ENCODE measurements around the gene PEMT.
A peak's percentile ranks its signal among the peaks of the same experiment; 100 is the strongest.

The PEMT gene

DNA sequence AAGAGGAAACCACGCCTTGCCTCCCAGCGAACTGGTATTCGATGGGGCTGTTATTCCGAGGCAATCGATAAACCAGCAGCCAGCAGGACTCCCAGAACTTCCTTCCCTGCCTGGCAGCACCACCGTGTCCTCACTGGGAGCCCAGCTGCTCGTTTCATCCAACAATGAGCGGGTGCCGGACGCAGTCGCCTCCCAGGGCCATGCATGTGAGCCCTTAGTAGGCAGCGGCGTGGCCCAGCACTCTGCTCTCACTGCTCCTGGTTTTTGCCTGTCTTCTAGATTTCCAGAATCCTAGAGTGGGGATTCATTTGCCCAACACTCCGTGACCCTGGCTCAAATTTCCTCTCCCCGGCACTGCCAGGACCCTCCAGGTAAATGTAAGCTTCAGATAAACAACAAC is 66.2 kb downstream of the PEMT start:
- Mint-ChIP-seq H3K4me1 (ENCODE audit: low read depth in 2 of 2) (no peaks in the 10 kb centered on the region), H3K4me3 (no peak overlapping the region), H3K27me3 (no peaks in the 10 kb centered on the region), H3K36me3 (ENCODE audit: insufficient read depth) (no peaks in the 10 kb centered on the region), H3K27ac (no peak overlapping the region), H3K9me3 (no peaks in the 10 kb centered on the region)
- ATAC-seq (replicated peaks) (no peak), DNase-seq (no peak)

DNA sequence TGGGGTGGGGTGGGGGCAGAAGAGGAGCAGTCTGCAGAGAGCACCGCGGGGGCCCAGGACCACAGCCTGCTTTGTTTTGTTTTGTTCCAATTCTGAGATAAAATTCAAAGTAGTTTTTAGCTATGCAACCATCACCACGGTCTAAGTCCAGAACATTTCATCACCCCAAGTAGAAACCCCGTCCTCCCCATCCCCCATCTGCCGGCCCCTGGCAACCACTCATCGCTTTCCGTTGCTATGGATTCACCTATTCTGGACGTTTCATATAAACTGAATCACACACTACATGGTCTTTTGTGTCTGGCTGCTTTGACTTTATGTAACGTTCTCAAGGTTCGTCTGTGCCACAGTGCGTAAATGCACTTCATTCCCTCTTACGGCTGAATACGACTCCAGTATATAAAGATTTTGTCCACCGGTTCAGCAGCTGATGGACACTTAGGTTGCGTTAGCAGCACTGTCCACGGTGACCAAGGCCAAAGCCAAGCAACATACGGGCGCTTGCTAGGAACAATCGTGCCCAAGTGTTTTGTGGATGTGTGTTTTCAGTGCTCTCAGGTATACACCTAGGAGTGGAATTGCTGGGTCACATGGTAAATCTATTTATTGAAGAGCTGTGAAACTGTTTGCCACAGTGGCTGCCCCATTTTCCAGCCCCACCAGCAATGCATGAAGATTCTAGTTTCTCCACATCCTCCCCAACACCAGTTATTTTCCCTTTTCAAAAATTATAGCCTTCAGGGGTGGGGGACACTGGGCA is 67.6 kb downstream of the PEMT start:
- no peak overlapping the region for H3K4me3 Mint-ChIP-seq
- H3K27me3 Mint-ChIP-seq, result no peaks in the 10 kb centered on the region
- no peaks in the 10 kb centered on the region for H3K4me1 Mint-ChIP-seq (ENCODE audit: low read depth in 2 of 2)
- no peaks in the 10 kb centered on the region for H3K9me3 Mint-ChIP-seq
- ATAC-seq (replicated peaks), result no peak
- no peaks in the 10 kb centered on the region for H3K36me3 Mint-ChIP-seq (ENCODE audit: insufficient read depth)
- no peak overlapping the region for H3K27ac Mint-ChIP-seq
- DNase-seq, result no peak

DNA sequence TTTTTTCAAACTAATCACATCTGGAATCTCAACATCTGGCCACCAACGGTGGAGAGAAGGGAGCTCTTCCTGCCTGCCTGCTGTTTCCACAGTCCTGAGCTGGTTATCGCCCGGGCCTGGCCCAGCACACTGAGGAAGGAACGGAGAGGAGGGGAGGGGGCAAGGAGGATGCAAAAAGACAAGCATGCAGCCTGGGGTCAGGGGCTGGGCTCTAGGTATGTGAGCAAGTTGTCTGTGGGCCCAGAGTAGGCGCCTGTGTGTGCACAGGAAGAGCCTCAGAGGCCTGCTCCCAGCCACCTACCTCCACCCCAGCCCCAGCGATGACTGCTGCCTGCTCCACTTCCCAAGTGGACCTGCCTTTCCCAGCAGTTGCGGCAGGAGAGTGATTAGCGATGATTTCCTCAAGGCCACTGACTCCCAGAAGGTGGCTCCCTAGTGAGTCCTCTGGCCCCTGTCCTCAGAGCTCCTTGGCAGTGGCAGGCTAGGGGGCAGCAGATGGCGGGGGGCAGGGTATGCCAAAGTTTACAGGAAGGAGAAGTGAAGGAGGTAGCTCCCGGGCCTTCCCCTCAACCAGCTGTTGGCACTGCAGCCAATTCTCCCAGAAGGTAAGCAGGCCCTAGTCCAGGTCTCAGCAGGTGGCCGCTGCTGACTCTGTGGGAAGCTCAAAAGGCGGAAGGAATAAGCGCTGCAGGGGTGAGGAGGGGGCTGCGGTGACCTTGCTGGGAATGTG is 68.3 kb downstream of the PEMT start:
- H3K27me3 Mint-ChIP-seq, result no peaks in the 10 kb centered on the region
- no peaks in the 10 kb centered on the region for H3K36me3 Mint-ChIP-seq (ENCODE audit: insufficient read depth)

GRCh38 chr17:17520599-17521232 is 70.8 kb downstream of the PEMT start:
- no peak for DNase-seq
- no peak for ATAC-seq (replicated peaks)
- peaks cover 0 to 2% of the 10 kb centered on the region in 2 donors for H3K4me1 Mint-ChIP-seq (ENCODE audit: low read depth in 2 of 2)
- no peak overlapping the region for H3K4me3 Mint-ChIP-seq
- no peaks in the 10 kb centered on the region for H3K9me3 Mint-ChIP-seq
- no peaks in the 10 kb centered on the region for H3K36me3 Mint-ChIP-seq (ENCODE audit: insufficient read depth)
- no peak overlapping the region for H3K27ac Mint-ChIP-seq
- H3K27me3 Mint-ChIP-seq, result no peaks in the 10 kb centered on the region

More for the DNA sequence above, 68.3 kb downstream of the PEMT start:
- Mint-ChIP-seq H3K4me1 (ENCODE audit: low read depth in 2 of 2) (no peaks in the 10 kb centered on the region), H3K4me3 (no peak overlapping the region), H3K9me3 (no peaks in the 10 kb centered on the region), H3K27ac (no peak overlapping the region)
- DNase-seq (no peak), ATAC-seq (replicated peaks) (no peak)

DNA sequence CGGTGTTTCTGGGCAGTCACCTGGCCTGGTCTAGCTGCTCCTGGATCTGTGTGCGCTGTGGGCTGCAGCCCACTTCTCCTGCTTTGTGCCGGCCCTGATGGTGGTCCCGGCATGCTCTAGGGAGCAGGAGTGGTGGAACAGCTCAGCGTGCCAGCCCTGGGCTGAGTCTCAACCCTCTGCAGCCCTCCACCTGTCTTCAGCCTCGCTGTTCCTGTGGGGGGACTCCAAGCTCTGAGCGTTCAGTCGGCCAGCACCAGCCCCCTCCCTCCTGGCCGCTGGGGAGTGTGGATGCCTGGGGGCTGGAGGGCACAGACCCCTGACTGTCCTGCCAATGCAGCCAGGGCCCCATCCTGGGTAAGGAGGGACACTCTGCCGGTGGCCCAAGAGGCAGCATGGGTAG is 71.6 kb downstream of the PEMT start:
- H3K36me3 Mint-ChIP-seq (ENCODE audit: insufficient read depth), result no peaks in the 10 kb centered on the region
- no peaks in the 10 kb centered on the region for H3K9me3 Mint-ChIP-seq
- no peaks in the 10 kb centered on the region for H3K27me3 Mint-ChIP-seq
- no peak overlapping the region for H3K27ac Mint-ChIP-seq
- DNase-seq (no peak), ATAC-seq (replicated peaks) (no peak)
- no peak overlapping the region for H3K4me3 Mint-ChIP-seq
- peaks cover 0 to 2% of the 10 kb centered on the region in 2 donors for H3K4me1 Mint-ChIP-seq (ENCODE audit: low read depth in 2 of 2)

GRCh38 chr17:17518951-17519350 is 72.6 kb downstream of the PEMT start:
- Mint-ChIP-seq H3K4me1 (ENCODE audit: low read depth in 2 of 2) (peaks cover 0 to 2% of the 10 kb centered on the region in 2 donors), H3K27ac (no peak overlapping the region), H3K4me3 (no peak overlapping the region), H3K27me3 (no peaks in the 10 kb centered on the region), H3K9me3 (no peaks in the 10 kb centered on the region), H3K36me3 (ENCODE audit: insufficient read depth) (no peaks in the 10 kb centered on the region)
- ATAC-seq (replicated peaks), result no peak
- DNase-seq, result no peak

DNA sequence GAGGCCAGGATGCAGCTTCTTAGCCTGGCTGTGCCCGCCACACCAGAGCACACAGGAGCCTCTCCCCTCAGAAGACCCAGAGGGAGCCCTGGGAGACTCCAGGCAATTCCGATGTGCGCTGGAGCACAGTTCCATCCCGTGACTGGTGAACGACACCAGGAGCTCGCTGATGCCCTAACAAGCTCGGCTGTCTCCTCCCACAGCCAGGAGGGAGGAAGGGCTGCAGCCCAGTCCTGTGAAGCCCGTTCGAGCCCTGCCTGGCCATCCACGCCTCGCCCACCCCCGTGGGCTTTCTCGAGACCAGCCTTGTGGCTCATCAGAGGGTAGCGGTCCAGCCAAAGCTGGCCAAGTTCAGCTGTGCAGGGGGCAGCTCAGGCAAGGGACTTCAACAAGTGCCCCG is 73.5 kb downstream of the PEMT start:
- Mint-ChIP-seq H3K36me3 (ENCODE audit: insufficient read depth) (no peaks in the 10 kb centered on the region), H3K27me3 (no peaks in the 10 kb centered on the region), H3K4me3 (no peak overlapping the region), H3K9me3 (no peaks in the 10 kb centered on the region), H3K4me1 (ENCODE audit: low read depth in 2 of 2) (peaks cover 0 to 2% of the 10 kb centered on the region in 2 donors), H3K27ac (peak overlapping the region in 1 of 2 donors; percentile 20)
- DNase-seq (no peak), ATAC-seq (replicated peaks) (no peak)

DNA sequence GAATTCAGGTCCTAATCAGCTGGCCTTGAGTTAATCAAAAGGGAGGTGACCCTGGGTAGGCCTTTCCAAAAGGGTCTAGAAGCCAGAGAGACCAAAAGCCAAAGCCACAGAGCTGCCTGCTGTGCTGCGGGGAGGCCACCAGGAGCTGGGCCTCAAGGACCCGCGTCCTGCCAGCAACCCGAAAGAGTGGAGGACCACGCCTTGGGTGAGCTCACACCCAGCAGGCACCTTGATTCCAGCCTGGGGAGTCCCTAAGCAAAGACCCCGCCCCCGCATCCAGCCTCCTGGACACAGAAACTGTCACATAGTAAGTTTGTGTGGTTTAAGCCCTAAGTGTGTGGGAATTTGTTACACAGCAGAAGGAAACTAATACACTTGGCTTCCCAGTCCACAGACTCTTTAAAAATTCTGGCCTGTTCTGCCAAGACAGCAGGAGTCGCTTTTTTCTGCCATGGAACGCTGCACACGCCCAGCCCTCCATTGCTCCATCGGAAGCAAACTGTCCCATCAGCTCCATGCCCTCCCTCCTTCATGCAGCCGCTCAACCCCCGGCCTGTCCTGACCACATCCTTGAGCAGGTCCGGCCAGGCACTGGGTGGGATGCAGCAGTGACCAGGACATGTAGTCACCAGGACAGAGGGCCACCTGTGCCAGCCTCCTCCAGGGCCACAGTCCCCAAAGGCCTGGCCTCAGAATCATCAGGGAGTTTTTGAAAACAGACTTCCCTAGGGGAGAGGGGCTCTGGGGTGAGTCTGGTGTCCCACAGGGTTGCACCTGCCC is 74.4 kb downstream of the PEMT start:
- ATAC-seq (replicated peaks) (no peak), DNase-seq (no peak)
- H3K27ac Mint-ChIP-seq, result no peak overlapping the region
- no peak overlapping the region for H3K4me3 Mint-ChIP-seq
- peaks cover 0 to 2% of the 10 kb centered on the region in 2 donors for H3K4me1 Mint-ChIP-seq (ENCODE audit: low read depth in 2 of 2)
- no peaks in the 10 kb centered on the region for H3K36me3 Mint-ChIP-seq (ENCODE audit: insufficient read depth)
- no peaks in the 10 kb centered on the region for H3K9me3 Mint-ChIP-seq
- no peaks in the 10 kb centered on the region for H3K27me3 Mint-ChIP-seq

- H3K4me3 Mint-ChIP-seq, result no peak overlapping the region
- H3K27me3 Mint-ChIP-seq, result no peaks in the 10 kb centered on the region
- peaks cover 0 to 5% of the 10 kb centered on the region in 2 donors for H3K4me1 Mint-ChIP-seq (ENCODE audit: low read depth in 2 of 2)
- no peaks in the 10 kb centered on the region for H3K36me3 Mint-ChIP-seq (ENCODE audit: insufficient read depth)
- DNase-seq (no peak), ATAC-seq (replicated peaks) (no peak)
- H3K27ac Mint-ChIP-seq, result no peak overlapping the region
- H3K9me3 Mint-ChIP-seq, result no peaks in the 10 kb centered on the region
Measured at GRCh38 chr17:17515934-17516930, 75.3 kb downstream of the PEMT start.

- ATAC-seq (replicated peaks), result no peak
- Mint-ChIP-seq H3K4me1 (ENCODE audit: low read depth in 2 of 2) (peaks cover 0 to 15% of the 10 kb centered on the region in 2 donors), H3K27me3 (no peaks in the 10 kb centered on the region), H3K27ac (no peak overlapping the region), H3K9me3 (no peaks in the 10 kb centered on the region), H3K36me3 (ENCODE audit: insufficient read depth) (no peaks in the 10 kb centered on the region), H3K4me3 (no peak overlapping the region)
- DNase-seq, result no peak
Measured at GRCh38 chr17:17514993-17515933, 76.2 kb downstream of the PEMT start.

DNA sequence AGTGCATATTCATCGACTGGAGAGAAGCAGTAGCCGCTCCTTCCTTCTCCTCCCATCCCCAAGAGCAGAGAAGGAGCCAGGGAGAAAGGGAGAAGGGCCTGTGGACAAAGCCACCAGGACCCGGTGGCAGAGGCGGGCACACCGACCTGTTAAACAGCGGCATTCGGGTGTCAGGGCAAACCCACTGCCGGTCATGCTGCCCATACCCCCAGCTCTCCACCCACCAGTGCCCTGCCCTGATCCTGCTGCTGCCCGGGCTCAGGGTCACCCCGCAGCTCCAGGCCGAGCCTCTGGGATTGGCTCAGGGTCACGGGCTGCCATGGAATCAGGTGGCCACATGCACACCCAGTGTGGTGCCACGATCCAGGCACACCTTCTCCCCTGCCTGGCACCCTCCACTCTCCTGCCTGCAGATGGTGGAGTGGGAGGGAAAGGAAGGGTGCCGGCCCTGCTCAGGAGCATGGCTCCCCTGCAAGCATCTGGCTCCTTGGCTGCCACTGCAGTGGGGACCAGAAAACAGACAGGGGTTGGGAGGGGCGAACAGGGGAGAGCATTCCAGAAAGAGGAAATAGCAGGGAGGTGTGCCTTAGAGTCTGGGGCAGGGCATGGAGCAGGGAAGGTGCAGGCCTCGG is 77.0 kb downstream of the PEMT start:
- no peak for DNase-seq
- Mint-ChIP-seq H3K27me3 (no peaks in the 10 kb centered on the region), H3K9me3 (no peaks in the 10 kb centered on the region), H3K36me3 (ENCODE audit: insufficient read depth) (no peaks in the 10 kb centered on the region), H3K4me1 (ENCODE audit: low read depth in 2 of 2) (peaks cover 0 to 17% of the 10 kb centered on the region in 2 donors), H3K27ac (no peak overlapping the region), H3K4me3 (no peak overlapping the region)
- ATAC-seq (replicated peaks), result no peak

Measured in effector memory CD8-positive, alpha-beta T cell (primary cell).